ENCODE data around the gene CAMSAP1.

- no peak for TF ChIP-seq CTCF (conservative IDR thresholded peaks at IDR 0.05; ENCODE audit: low read length)
- no peak for TF ChIP-seq EZH2phosphoT487 (IDR thresholded peaks at IDR 0.05; ENCODE audit: borderline replicate concordance, low read depth, low read length)
Observed at GRCh38 chr9:135828656-135829055, 78.7 kb downstream of the CAMSAP1 start.

All from OCI-LY7 (cell line).